ENCODE results near the gene TBC1D13. TPM values are rescaled to one million over a fixed set of nuclear protein-coding genes. Genes with fewer than 3 reads are reported as not detected.

TBC1D13 gene
- total RNA-seq, 5 donors from 2014 or later (not counting 1 experiment from before 2014, with no cell fraction given), result 27.6 to 34.3 (median 31.8) TPM

DNA sequence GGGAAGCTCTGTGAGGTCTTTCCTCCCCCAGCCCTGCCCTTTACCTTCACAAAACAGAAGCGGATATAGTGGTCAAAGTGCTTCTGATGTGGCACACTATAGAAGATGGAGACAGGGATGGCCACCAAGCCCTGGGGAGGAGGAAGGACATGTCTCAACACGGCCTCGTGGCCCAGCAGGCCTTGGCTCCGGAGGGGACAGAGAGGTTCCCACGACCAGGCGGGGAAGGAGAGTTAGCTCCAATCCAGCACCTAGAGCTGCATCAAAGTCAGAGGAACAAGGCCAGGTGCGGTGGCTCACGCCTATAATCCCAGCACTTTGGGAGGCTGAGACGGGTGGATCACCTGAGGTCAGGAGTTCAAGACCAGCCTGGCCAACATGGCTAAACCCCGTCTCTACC, 46.6 kb downstream of the TBC1D13 start:
- Histone ChIP-seq H3K4me1 (ENCODE audit: control insufficient read depth in 1 of 2, extremely low read depth in 1 of 2, insufficient read depth in 2 of 2, low read length in 2 of 2) (peaks cover 0 to 14% of the 10 kb centered on the region in 2 experiments), H3K27me3 (replicated peaks in 1 of 2; ENCODE audit: control insufficient read depth in 2 of 2, extremely low read depth in 1 of 2, insufficient read depth in 2 of 2, low read length in 1 of 2) (no peaks in the 10 kb centered on the region), H3K4me3 (ENCODE audit: control insufficient read depth in 1 of 2, extremely low read depth in 1 of 2, low read length in 1 of 2) (no peak overlapping the region), H3K9me3 (no peaks in the 10 kb centered on the region), H3K27ac (ENCODE audit: low read length) (no peak overlapping the region), H3K36me3 (ENCODE audit: control insufficient read depth in 2 of 2, extremely low read depth in 1 of 2, insufficient read depth in 1 of 2, low read length in 1 of 2) (peaks cover 2 to 17% of the 10 kb centered on the region in 2 donors)
- Mint-ChIP-seq H3K9me3 (no peaks in the 10 kb centered on the region), H3K27ac (no peak overlapping the region), H3K4me1 (peaks cover 6 to 11% (median 10%) of the 10 kb centered on the region in 3 donors), H3K27me3 (no peaks in the 10 kb centered on the region), H3K4me3 (no peak overlapping the region), H3K36me3 (peaks cover 27% of the 10 kb centered on the region)
- WGBS (ENCODE audit: insufficient coverage), result 98% methylated on average over 5 of the region's 10 CpGs
- POLR2A ChIA-PET, result no interaction called here
- no peak for ATAC-seq (replicated peaks in 1 of 4)
- CTCF ChIA-PET, result no interaction called here
- no peak for DNase-seq

DNA sequence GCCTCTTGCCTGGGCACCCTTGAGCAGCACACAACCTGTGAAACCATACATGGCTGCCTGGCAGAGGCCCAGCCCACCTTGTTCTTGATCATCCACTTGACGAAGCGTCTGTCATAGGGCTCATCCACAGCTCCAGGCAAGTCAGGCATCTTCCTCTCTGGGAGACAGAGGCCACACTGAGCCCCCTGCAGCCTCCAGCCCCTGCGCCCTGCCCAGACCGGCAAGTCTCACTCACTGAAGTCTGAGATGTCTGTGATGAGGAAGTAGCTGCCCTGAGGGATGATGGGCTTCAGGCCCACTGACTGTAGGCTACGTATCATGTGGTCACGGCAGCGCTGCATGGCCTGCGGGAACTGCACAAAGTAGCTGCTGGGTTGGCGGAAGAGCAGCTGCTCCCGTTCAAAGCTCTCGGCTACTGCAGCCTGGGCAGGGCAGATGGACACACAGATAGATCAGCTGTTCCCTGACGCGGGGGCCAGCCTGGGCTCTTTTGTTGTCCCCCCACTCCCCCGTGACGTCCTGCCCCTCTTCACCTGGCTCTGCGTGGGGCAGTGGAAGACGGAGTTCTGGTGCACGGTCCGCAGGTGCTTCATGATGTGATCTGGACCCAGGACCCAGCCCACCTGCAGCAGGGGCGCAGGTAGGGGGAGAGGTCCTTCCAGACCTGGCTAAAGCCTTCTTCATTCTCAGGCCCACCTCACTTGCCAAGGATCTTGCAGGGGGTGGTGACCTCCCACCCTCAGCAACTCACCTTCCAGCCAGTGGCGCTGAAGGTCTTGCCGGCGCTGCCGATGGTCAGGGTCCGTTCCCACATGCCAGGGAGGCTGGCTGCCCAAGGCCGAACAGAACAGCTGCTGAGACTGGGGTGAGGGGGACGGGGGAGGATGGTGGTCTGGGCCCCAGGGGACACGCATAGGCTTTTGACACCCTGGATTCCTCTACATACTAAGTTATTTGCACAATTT, 48.5 kb downstream of the TBC1D13 start:
- 100% methylated on average over 14 of the region's 28 CpGs for WGBS (ENCODE audit: insufficient coverage)
- no peaks in the 10 kb centered on the region for H3K27me3 ChIP-seq (replicated peaks in 1 of 2; ENCODE audit: control insufficient read depth in 2 of 2, extremely low read depth in 1 of 2, insufficient read depth in 2 of 2, low read length in 1 of 2)
- H3K4me1 Mint-ChIP-seq, result no peaks in the 10 kb centered on the region
- H3K27ac ChIP-seq (ENCODE audit: low read length), result no peak overlapping the region
- no peaks in the 10 kb centered on the region for H3K9me3 Mint-ChIP-seq
- peaks cover 23% of the 10 kb centered on the region for H3K36me3 Mint-ChIP-seq
- no peak overlapping the region for H3K27ac Mint-ChIP-seq
- H3K9me3 ChIP-seq, result no peaks in the 10 kb centered on the region
- no peak for DNase-seq
- no peak overlapping the region for H3K4me3 Mint-ChIP-seq
- no peaks in the 10 kb centered on the region for H3K27me3 Mint-ChIP-seq
- H3K4me3 ChIP-seq (ENCODE audit: control insufficient read depth in 1 of 2, extremely low read depth in 1 of 2, low read length in 1 of 2), result no peak overlapping the region
- no peak for ATAC-seq (replicated peaks in 1 of 4)
- H3K4me1 ChIP-seq (ENCODE audit: control insufficient read depth in 1 of 2, extremely low read depth in 1 of 2, insufficient read depth in 2 of 2, low read length in 2 of 2), result no peaks in the 10 kb centered on the region
- POLR2A ChIA-PET, result no interaction called here
- H3K36me3 ChIP-seq (ENCODE audit: control insufficient read depth in 2 of 2, extremely low read depth in 1 of 2, insufficient read depth in 1 of 2, low read length in 1 of 2), result peaks cover 2 to 17% of the 10 kb centered on the region in 2 donors
- CTCF ChIA-PET, result no interaction called here

DNA sequence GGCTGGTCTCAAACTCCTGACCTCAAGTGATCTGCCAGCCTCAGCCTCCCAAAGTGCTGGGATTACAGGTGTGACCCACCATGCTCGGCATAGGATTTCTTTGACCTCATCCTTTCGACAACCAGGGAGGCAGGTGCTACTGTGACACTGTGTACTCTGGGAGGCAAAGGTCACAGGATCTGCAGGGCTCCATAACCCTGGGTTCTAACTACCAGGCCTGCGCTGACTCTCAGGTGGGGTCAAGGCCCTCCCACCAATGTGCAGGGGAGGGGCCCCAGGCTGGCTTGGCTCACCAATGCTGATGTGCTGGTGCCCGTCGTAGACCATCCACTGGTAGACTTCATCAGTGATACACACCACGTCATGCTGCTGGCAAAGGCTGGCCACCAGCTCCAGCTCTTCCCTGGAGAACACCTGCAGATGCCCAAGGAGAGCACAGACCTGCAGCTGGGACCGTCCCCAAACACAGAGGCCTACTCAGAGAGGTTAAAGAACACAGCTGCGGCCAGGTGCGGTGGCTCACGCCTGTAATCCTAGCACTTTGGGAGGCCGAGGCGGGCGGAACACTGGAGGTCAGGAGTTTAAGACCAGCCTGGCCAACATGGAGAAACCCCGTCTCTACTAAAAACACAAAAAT, 49.6 kb downstream of the TBC1D13 start:
- ChIA-PET POLR2A (no interaction called here), CTCF (interaction anchor here in 1 of 2 donors (0.6 kb wide), 1 partner anchor 58 kb away, joined by 3 read pairs; no protein-coding TSS in a partner anchor)
- Mint-ChIP-seq H3K9me3 (no peaks in the 10 kb centered on the region), H3K36me3 (peaks cover 27% of the 10 kb centered on the region), H3K4me1 (no peaks in the 10 kb centered on the region), H3K27ac (no peak overlapping the region), H3K27me3 (no peaks in the 10 kb centered on the region), H3K4me3 (no peak overlapping the region)
- WGBS (ENCODE audit: insufficient coverage), result 76% methylated on average over 6 of the region's 14 CpGs
- no peak for ATAC-seq (replicated peaks in 1 of 4)
- Histone ChIP-seq H3K4me1 (ENCODE audit: control insufficient read depth in 1 of 2, extremely low read depth in 1 of 2, insufficient read depth in 2 of 2, low read length in 2 of 2) (no peaks in the 10 kb centered on the region), H3K27ac (ENCODE audit: low read length) (no peak overlapping the region), H3K27me3 (replicated peaks in 1 of 2; ENCODE audit: control insufficient read depth in 2 of 2, extremely low read depth in 1 of 2, insufficient read depth in 2 of 2, low read length in 1 of 2) (no peaks in the 10 kb centered on the region), H3K36me3 (ENCODE audit: control insufficient read depth in 2 of 2, extremely low read depth in 1 of 2, insufficient read depth in 1 of 2, low read length in 1 of 2) (peaks cover 2 to 17% of the 10 kb centered on the region in 2 donors), H3K9me3 (no peaks in the 10 kb centered on the region), H3K4me3 (ENCODE audit: control insufficient read depth in 1 of 2, extremely low read depth in 1 of 2, low read length in 1 of 2) (no peak overlapping the region)
- DNase-seq, result no peak

DNA sequence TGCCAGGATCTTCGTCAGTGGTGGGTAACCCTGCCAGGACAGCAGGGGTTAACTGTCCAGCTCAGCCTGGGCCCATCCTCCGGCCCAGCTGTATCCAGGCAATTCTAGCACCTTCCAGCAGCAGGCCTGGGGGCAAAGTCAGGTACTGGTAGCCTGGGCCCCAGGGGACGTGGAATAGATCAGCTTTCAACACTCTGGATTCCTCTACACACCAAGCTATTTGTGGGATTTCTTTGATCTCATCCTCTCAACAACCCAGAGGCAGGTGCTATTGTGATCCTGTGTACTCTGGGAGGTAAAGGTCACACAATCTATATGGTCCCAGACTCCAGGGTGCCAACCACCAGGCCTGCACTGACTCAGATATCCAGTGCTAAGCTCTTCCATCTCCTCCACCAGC, 51.3 kb downstream of the TBC1D13 start:
- no peaks in the 10 kb centered on the region for H3K4me1 Mint-ChIP-seq
- Histone ChIP-seq H3K27me3 (replicated peaks in 1 of 2; ENCODE audit: control insufficient read depth in 2 of 2, extremely low read depth in 1 of 2, insufficient read depth in 2 of 2, low read length in 1 of 2) (no peaks in the 10 kb centered on the region), H3K4me1 (ENCODE audit: control insufficient read depth in 1 of 2, extremely low read depth in 1 of 2, insufficient read depth in 2 of 2, low read length in 2 of 2) (no peaks in the 10 kb centered on the region), H3K27ac (ENCODE audit: low read length) (no peak overlapping the region), H3K4me3 (ENCODE audit: control insufficient read depth in 1 of 2, extremely low read depth in 1 of 2, low read length in 1 of 2) (no peak overlapping the region), H3K36me3 (ENCODE audit: control insufficient read depth in 2 of 2, extremely low read depth in 1 of 2, insufficient read depth in 1 of 2, low read length in 1 of 2) (peaks cover 2 to 27% of the 10 kb centered on the region in 2 donors), H3K9me3 (no peaks in the 10 kb centered on the region)
- H3K36me3 Mint-ChIP-seq, result peaks cover 28% of the 10 kb centered on the region
- 100% methylated on average over 1 of the region's 3 CpGs for WGBS (ENCODE audit: insufficient coverage)
- H3K27me3 Mint-ChIP-seq, result no peaks in the 10 kb centered on the region
- no peak overlapping the region for H3K4me3 Mint-ChIP-seq
- ATAC-seq (replicated peaks in 1 of 4) (no peak), DNase-seq (no peak)
- no peak overlapping the region for H3K27ac Mint-ChIP-seq
- ChIA-PET CTCF (interaction anchor here in 1 of 2 donors (0.6 kb wide), 1 partner anchor 996 kb away, joined by 3 read pairs; the partner anchor contains the start of gene C9orf78), POLR2A (no interaction called here)
- H3K9me3 Mint-ChIP-seq, result no peaks in the 10 kb centered on the region

DNA sequence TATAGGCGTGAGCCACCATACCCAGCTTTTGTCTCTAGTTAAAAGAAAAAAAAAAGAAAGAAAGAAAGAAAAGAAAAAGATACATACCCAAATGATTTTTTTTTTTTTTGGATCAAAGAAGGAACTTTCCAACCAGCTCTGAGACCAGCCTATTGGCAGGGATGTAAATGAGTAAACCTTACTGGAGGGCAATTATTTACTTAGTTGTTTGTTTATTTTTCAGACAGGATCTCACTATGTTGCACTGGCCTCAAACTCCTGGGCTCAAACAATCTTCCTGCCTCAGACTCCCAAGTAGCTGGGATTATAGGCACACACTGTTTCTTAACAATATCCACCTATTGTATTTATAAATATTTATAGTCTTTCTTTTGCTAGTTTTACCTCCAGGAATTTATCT, 53.5 kb downstream of the TBC1D13 start:
- WGBS (ENCODE audit: insufficient coverage), result no CpG with 5 or more reads among the region's 1 CpG
- Mint-ChIP-seq H3K4me1 (no peaks in the 10 kb centered on the region), H3K27me3 (no peaks in the 10 kb centered on the region), H3K9me3 (no peaks in the 10 kb centered on the region), H3K4me3 (no peak overlapping the region), H3K27ac (no peak overlapping the region), H3K36me3 (peaks cover 22% of the 10 kb centered on the region)
- no peak overlapping the region for H3K27ac ChIP-seq (ENCODE audit: low read length)
- H3K36me3 ChIP-seq (ENCODE audit: control insufficient read depth in 2 of 2, extremely low read depth in 1 of 2, insufficient read depth in 1 of 2, low read length in 1 of 2), result peaks cover 2 to 24% of the 10 kb centered on the region in 2 donors
- H3K27me3 ChIP-seq (replicated peaks in 1 of 2; ENCODE audit: control insufficient read depth in 2 of 2, extremely low read depth in 1 of 2, insufficient read depth in 2 of 2, low read length in 1 of 2), result no peaks in the 10 kb centered on the region
- no peak for ATAC-seq (replicated peaks in 1 of 4)
- no peak overlapping the region for H3K4me3 ChIP-seq (ENCODE audit: control insufficient read depth in 1 of 2, extremely low read depth in 1 of 2, low read length in 1 of 2)
- CTCF ChIA-PET, result no interaction called here
- H3K9me3 ChIP-seq, result no peaks in the 10 kb centered on the region
- no peak for DNase-seq
- H3K4me1 ChIP-seq (ENCODE audit: control insufficient read depth in 1 of 2, extremely low read depth in 1 of 2, insufficient read depth in 2 of 2, low read length in 2 of 2), result no peaks in the 10 kb centered on the region
- POLR2A ChIA-PET, result no interaction called here

DNA sequence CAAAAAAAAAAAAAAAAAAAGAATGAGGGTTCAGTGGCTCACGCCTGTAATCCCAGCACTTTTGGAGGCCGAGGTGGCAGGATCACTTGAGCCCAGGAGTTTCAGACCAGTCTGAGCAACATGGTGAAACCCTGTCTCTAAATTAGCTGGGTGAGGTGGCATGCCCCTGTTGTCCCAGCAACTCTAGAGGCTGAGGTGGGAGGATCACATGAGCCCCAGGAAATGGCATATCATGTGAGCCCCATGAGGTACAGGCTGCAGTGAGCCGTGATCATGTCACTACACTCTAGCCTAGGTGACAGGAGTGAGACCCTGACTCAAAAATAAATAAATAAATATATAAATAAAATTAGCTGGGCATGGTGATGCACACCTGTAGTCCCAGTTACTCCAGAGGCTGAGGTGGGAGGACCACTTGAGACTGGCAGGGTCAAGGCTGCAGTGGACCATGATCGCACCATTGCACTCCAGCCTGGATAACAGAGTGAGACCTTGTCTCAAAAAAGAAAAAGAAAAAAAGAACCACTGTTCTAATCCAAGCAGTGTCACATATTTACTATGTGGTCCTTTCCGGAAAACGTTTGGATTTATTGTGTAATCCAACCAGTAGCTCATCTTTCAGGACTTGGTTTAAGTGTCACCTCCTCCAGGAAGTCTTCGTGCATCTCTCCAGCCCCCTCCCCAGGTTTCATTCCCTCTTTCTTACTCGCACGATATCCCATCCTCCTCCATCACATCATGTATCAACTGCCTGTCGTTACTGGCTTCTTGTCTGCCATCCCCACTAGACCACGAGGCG, 54.8 kb downstream of the TBC1D13 start:
- POLR2A ChIA-PET, result no interaction called here
- no peaks in the 10 kb centered on the region for H3K9me3 Mint-ChIP-seq
- CTCF ChIA-PET, result no interaction called here
- Histone ChIP-seq H3K9me3 (no peaks in the 10 kb centered on the region), H3K36me3 (ENCODE audit: control insufficient read depth in 2 of 2, extremely low read depth in 1 of 2, insufficient read depth in 1 of 2, low read length in 1 of 2) (peaks cover 2 to 22% of the 10 kb centered on the region in 2 donors), H3K4me1 (ENCODE audit: control insufficient read depth in 1 of 2, extremely low read depth in 1 of 2, insufficient read depth in 2 of 2, low read length in 2 of 2) (no peaks in the 10 kb centered on the region), H3K27me3 (replicated peaks in 1 of 2; ENCODE audit: control insufficient read depth in 2 of 2, extremely low read depth in 1 of 2, insufficient read depth in 2 of 2, low read length in 1 of 2) (no peaks in the 10 kb centered on the region), H3K4me3 (ENCODE audit: control insufficient read depth in 1 of 2, extremely low read depth in 1 of 2, low read length in 1 of 2) (no peak overlapping the region), H3K27ac (ENCODE audit: low read length) (no peak overlapping the region)
- H3K36me3 Mint-ChIP-seq, result peaks cover 22% of the 10 kb centered on the region
- no peaks in the 10 kb centered on the region for H3K4me1 Mint-ChIP-seq
- WGBS (ENCODE audit: insufficient coverage), result 97% methylated on average over 10 of the region's 12 CpGs
- no peak for ATAC-seq (replicated peaks in 1 of 4)
- no peak overlapping the region for H3K27ac Mint-ChIP-seq
- no peak for DNase-seq
- H3K27me3 Mint-ChIP-seq, result no peaks in the 10 kb centered on the region
- no peak overlapping the region for H3K4me3 Mint-ChIP-seq

Data from T-cell (primary cell).